ENCODE data around the gene HAGH.

GRCh38 chr16:1772362-1772907 lies 54.2 kb downstream of the HAGH start, which contains the start of gene EME2:
- TF ChIP-seq CTCF (conservative IDR thresholded peaks at IDR 0.05 in 1 of 2, IDR thresholded peaks at IDR 0.05 in 1 of 2; ENCODE audit: extremely low read depth in 1 of 2, insufficient read depth in 1 of 2, low read depth in 1 of 2, low read length in 2 of 2) (no peak), EZH2 (IDR thresholded peaks at IDR 0.05; ENCODE audit: borderline replicate concordance, low read length) (no peak)
